ENCODE data around the gene ARHGAP10.

DNA sequence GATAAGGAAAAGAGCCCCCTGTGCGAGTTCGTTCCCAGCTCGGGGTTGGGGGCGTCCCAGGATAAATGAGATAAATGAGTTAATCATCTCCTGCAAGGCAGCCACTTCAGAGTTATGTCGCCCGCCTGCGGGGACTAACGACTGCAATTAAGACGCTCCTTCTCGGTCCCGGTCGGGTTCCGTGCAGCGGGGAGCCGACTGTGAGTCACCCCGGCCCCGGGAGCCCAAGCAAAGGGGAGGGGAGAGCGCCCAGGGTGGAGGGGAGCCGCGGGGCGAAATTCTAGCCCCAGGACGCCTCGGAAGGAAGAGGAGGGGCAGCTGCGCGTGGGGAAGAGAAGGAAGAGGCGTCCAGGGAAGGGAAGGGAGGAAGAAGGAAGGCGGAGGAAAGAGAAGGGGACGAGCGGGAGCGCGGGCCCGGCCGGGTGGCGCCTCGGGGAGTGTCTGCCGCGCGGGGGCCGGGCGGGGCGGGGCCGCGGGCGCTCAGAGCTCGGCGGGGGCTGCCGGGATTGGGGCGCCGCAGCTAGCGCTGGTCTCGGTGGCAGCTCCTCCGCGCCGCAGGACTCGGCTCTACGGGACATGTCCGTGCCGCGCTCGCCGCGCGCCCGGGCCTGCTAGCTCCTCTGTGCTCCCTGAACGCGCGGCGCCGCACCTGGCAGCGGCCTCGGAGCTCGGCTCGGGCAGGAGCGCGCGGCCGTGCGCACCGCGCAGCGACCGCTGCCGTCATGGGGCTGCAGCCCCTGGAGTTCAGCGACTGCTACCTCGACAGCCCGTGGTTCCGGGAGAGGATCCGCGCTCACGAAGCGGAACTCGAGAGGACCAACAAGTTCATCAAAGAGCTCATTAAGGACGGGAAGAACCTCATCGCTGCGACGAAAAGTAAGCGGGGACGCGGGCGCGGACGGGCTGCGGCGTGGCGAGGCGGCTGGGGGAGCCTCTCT is at the start of gene ARHGAP10:
- TF ChIP-seq, protein P1, sequence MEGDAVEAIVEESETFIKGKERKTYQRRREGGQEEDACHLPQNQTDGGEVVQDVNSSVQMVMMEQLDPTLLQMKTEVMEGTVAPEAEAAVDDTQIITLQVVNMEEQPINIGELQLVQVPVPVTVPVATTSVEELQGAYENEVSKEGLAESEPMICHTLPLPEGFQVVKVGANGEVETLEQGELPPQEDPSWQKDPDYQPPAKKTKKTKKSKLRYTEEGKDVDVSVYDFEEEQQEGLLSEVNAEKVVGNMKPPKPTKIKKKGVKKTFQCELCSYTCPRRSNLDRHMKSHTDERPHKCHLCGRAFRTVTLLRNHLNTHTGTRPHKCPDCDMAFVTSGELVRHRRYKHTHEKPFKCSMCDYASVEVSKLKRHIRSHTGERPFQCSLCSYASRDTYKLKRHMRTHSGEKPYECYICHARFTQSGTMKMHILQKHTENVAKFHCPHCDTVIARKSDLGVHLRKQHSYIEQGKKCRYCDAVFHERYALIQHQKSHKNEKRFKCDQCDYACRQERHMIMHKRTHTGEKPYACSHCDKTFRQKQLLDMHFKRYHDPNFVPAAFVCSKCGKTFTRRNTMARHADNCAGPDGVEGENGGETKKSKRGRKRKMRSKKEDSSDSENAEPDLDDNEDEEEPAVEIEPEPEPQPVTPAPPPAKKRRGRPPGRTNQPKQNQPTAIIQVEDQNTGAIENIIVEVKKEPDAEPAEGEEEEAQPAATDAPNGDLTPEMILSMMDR (IDR thresholded peaks at IDR 0.05; ENCODE audit: low read length): no peak
- no peak for TF ChIP-seq EZH2 (optimal IDR thresholded peaks at IDR 0.05; ENCODE audit: low read depth, low read length)

Data from MM.1S (cell line).